ENCODE results near the gene NRSN1. TPM values are rescaled to one million over a fixed set of nuclear protein-coding genes. Genes with fewer than 3 reads are reported as not detected.

NRSN1 gene
- total RNA-seq, 4 donors from 2014 or later, result not detected

DNA sequence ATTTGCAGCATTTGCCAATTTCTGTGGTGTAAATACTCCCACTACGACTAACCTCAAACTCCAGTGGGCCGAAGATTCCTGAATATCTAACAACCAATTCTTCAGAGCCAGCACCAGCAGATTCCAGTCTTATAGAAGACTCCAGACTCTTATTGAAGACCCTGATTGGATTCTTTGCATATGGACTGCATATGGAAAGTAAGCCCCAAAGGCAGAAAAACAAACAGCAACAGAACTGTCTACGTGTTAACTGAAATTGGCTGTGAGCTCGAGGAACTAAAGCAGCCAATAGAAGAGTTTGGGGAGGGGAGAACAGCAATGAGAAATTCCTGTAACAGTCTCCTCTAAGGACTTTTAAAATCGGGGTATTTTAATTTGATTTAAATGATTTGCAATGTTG is 19.7 kb upstream of the NRSN1 start:
- H3K27me3 ChIP-seq, result no peaks in the 10 kb centered on the region
- no peak for DNase-seq
- H3K36me3 ChIP-seq, result no peaks in the 10 kb centered on the region
- H3K9me3 ChIP-seq, result no peaks in the 10 kb centered on the region
- no peaks in the 10 kb centered on the region for H3K4me1 ChIP-seq
- no peak overlapping the region for H3K27ac ChIP-seq
- no peak for TF ChIP-seq POLR2A (IDR thresholded peaks at IDR 0.05)
- no peak for TF ChIP-seq CTCF (IDR thresholded peaks at IDR 0.05)
- H3K4me3 ChIP-seq, result no peak overlapping the region

DNA sequence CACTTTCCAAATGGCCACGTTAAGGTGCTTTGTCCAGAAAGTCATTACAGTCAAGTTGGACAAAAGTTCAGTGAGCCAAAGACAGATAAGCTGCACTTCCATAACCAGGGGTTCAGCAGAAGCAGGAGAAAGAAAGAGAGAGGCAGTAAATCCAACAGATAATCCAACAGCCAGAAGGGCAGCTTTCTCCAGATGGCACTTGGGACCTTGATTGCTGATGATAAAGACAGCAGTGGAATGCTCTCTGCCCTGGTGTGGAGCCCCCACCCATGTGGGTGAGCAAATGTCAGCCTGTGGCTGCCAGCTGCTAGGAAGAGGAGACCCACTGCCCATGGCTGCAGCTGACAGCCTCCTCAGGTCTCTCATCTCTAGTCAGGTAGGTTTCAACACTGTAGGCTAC is 18.7 kb upstream of the NRSN1 start:
- no peak overlapping the region for H3K4me3 ChIP-seq
- H3K27ac ChIP-seq, result no peak overlapping the region
- no peaks in the 10 kb centered on the region for H3K4me1 ChIP-seq
- TF ChIP-seq POLR2A (IDR thresholded peaks at IDR 0.05) (no peak), CTCF (IDR thresholded peaks at IDR 0.05) (no peak)
- no peaks in the 10 kb centered on the region for H3K36me3 ChIP-seq
- no peak for DNase-seq
- no peaks in the 10 kb centered on the region for H3K9me3 ChIP-seq
- no peaks in the 10 kb centered on the region for H3K27me3 ChIP-seq

DNA sequence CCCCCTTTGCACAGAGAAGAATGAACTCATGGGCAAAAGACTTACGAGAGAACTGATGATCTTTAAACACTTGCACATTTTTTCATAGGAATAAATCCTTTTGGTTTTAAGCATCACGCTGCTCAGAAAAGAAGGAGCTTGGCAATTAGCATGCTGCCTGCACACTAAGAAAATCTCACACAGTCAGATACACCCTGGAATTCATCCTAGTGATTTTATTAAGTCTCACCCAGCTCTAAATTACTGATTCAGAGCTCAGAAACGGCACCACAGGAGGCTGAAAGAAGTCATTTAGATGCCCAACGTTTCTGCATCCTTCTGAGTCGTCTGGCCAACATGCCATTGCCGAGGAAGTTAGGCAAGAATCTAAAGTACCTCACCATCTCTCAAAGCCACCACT is 18.0 kb upstream of the NRSN1 start:
- Histone ChIP-seq H3K36me3 (no peaks in the 10 kb centered on the region), H3K9me3 (no peaks in the 10 kb centered on the region), H3K27me3 (no peaks in the 10 kb centered on the region), H3K4me3 (no peak overlapping the region), H3K27ac (no peak overlapping the region), H3K4me1 (no peaks in the 10 kb centered on the region)
- TF ChIP-seq CTCF (IDR thresholded peaks at IDR 0.05), result no peak
- TF ChIP-seq POLR2A (IDR thresholded peaks at IDR 0.05), result no peak
- no peak for DNase-seq

DNA sequence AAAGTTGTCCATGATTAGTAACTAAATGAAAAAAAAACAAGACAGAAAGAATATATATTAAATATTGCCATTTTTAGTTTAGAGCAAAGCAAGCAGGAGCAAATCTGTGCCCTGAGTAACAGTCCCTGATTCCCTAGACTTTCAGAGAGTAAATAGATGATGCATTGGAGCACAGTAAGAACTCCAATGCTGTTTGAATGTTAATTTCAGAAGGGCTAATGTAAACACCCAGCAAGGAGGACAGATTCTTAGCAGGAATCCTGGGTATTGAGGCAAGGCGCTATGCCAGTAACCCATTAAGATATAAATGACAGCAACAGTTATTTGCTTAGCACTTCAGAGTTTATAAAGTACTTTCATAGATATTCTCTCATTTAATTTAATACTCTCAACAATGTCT is 15.6 kb upstream of the NRSN1 start:
- no peak for TF ChIP-seq CTCF (IDR thresholded peaks at IDR 0.05)
- no peak for TF ChIP-seq POLR2A (IDR thresholded peaks at IDR 0.05)
- no peaks in the 10 kb centered on the region for H3K36me3 ChIP-seq

DNA sequence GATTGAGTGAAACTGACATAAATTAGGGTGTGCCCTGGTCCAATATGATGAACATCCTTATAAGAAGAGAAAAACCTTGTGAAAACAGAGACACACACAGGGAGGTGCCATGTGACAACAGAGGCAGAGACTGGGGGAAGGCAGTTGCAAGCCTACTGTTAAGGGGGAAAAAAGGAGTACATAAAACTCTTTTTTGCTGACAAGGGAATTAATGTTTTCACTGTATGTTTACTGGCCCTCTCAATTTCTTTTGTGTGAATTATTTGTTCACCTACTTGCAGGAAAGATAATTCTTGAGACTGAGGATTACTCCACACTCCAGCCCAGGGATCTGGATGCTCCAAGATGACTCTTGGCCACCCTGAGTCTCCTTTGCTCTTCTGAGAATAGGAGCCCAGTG is 12.1 kb upstream of the NRSN1 start:
- Histone ChIP-seq H3K4me3 (no peak overlapping the region), H3K4me1 (no peaks in the 10 kb centered on the region), H3K36me3 (no peaks in the 10 kb centered on the region), H3K27me3 (no peaks in the 10 kb centered on the region), H3K9me3 (no peaks in the 10 kb centered on the region), H3K27ac (no peak overlapping the region)
- DNase-seq, result no peak
- TF ChIP-seq POLR2A (IDR thresholded peaks at IDR 0.05) (no peak), CTCF (IDR thresholded peaks at IDR 0.05) (no peak)

More for the DNA sequence above, 15.6 kb upstream of the NRSN1 start:
- Histone ChIP-seq H3K27me3 (no peaks in the 10 kb centered on the region), H3K4me3 (no peak overlapping the region), H3K4me1 (no peaks in the 10 kb centered on the region), H3K9me3 (no peaks in the 10 kb centered on the region), H3K27ac (no peak overlapping the region)
- no peak for DNase-seq

- no peak for TF ChIP-seq CTCF (IDR thresholded peaks at IDR 0.05)
- no peak for TF ChIP-seq POLR2A (IDR thresholded peaks at IDR 0.05)
- no peaks in the 10 kb centered on the region for H3K36me3 ChIP-seq
These were observed 9.0 kb upstream of the NRSN1 start for GRCh38 chr6:24117021-24117420.

More at GRCh38 chr6:24117021-24117420, 9.0 kb upstream of the NRSN1 start:
- H3K4me1 ChIP-seq, result no peaks in the 10 kb centered on the region
- H3K9me3 ChIP-seq, result no peaks in the 10 kb centered on the region
- H3K4me3 ChIP-seq, result no peak overlapping the region
- DNase-seq, result no peak
- H3K27ac ChIP-seq, result no peak overlapping the region
- no peaks in the 10 kb centered on the region for H3K27me3 ChIP-seq

All from Peyer's patch (tissue), 4 donors.